HG03135 (cell line): Measurements from ENCODE around the gene CFAP57.

ENCODE experiments used
- ATAC-seq: cut with Tn5 transposase; IDR thresholded peaks from one replicate; pipeline ENCODE4 v1.9.1; 2021; ENCODE audit warnings: mild to moderate bottlenecking, moderate library complexity; ENCODE audit not compliant: unreplicated experiment

CFAP57 gene

GRCh38 chr1:43253173-43253572 is 81.0 kb downstream of the CFAP57 start:
- no peak for ATAC-seq

- ATAC-seq: no peak
Measured at GRCh38 chr1:43253876-43254275, 81.7 kb downstream of the CFAP57 start.

- ATAC-seq: no peak
Measured at GRCh38 chr1:43255438-43256210, 83.5 kb downstream of the CFAP57 start.

DNA sequence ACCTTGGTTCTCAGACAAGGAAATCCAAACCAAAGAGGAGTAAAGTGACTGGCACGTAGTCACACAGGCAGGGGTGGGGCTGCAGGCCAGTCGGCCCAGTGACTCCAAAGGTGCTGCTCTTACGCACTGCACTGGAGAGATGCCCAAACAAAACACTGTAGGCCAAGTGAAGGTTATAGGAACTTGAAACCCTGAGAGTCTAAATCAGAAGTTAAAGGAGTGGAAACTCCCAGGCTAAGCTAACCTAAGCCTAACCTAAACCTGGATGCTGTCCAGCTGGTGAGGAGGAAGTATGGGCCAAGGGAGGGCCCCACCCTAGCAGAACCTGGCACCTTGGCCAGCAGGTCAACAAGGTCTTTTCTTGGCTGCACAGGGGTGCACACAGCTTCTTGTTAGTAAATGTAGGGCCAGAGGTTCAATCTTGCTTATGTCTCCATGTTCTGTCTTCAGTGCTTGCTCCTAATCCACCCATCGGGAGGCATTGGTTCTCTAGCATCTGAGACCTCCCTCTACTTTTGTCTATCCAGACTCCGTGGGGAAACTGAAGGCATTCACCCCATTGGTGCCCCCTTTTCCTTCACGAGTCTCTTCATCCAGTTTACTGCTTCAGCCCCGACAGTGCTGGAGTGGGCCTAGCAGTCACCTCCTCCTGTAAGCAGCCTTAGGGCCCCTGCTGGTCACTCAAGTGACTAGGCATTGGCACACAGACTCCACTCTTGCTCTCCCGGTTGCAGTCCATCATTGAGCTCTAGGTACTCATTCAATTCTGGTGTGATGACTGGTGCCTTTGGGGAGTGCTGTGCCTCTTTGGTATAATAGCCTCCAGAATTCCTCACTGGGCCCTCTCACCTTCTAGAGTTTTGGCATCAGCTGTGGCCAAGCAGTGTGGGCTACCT is 84.8 kb downstream of the CFAP57 start:
- ATAC-seq: no peak

DNA sequence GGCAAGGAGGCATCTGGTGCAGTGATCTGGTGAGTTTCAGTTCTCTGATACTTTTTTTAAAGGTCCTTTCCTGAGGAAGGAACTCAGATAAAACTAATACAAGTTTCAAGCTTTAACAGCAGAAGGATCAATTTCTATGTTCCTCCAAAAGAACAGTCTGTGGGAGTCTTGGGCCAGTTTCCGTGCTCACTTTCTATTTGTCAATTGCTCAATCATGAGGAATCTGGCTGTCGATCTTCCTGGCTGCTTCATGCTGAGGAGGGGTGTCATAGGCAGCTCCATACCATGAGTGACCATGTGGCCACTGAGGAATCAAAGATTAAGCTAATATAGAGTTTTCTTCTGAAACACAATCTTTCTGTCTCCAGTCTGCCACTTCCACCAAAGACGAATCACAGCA is 86.2 kb downstream of the CFAP57 start:
- ATAC-seq: no peak

- no peak for ATAC-seq
Measured at GRCh38 chr1:43265431-43265830, 93.3 kb downstream of the CFAP57 start.

GRCh38 chr1:43266881-43267280 is 94.8 kb downstream of the CFAP57 start:
- no peak for ATAC-seq

DNA sequence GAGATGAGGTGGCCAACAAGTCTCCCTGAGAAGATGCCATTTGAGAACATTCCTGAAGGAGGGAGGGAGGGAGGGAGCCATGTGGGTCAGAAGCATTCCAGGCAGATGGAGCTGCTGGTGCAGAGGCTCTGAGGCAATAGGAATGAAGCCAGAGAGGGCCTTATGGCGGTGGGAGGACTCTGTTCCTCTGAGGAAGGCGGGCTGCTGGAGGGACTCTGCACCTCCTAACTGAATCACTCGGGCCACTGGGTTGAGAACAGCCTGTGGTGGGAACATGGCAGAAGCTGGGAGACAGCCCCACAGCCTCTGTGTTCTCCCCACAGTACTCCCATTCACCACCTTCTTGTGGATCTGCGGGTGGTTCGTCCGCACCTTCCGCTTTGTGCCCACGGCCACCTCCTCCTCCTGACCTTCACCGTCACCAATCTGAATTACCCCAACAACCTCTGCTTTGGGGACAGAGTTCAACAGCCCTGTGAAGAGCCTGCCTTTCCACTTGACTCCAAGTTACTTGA is 95.2 kb downstream of the CFAP57 start:
- no peak for ATAC-seq

- no peak for ATAC-seq
Measured at GRCh38 chr1:43267818-43268425, 95.8 kb downstream of the CFAP57 start.

- no peak for ATAC-seq
Measured at GRCh38 chr1:43269627-43270375, 97.7 kb downstream of the CFAP57 start, which contains the start of gene TMEM125. Gene TMEM125, plus strand, starts transcription at chr1:43269983. Its CDS starts 2,740 bp downstream, at chr1:43272723.

GRCh38 chr1:43270421-43271095 is 98.4 kb downstream of the CFAP57 start:
- no peak for ATAC-seq

DNA sequence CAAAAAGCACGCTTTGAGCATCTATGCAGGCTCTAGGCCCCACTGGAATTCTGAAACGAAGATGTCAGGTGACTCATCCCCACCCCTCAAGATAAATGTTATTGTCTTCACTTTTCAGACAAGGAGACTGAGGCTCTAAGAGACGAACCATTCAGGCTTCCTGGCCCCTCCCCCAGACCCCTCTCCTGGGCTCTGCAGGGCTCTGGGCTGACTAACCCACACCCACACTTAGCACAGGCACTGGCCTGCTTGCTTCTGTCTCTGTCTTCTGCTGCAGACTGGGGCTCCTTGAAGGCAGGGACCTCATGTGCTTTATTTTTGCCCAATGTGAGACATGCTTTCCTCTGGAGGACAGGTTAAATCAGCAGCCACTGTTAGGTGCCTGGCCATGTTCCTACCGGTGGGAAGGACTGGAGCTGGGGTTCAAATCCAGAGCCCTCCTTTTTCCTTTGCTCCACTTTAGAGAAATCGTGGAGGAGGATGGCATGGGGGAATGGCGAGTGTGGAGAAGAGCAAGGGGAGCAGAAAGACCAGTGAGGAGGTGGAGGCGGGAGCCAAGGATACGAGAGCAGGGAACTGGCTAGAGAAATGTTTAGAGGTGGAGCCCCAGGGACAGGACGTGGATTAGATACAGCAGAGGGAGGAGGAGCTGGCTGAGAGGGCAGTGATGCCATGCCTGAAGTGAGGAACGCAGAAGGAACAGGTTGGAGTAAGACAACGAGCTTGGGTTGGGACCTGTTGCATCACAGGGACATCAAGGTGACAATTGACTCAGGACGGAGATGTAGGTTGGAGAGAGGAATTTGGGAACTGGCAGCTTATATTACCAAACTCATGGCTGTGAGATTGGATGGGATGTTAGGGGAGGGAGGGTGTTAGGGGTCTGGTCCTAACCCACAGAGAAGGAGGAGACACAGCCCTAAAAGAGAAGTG is 99.3 kb downstream of the CFAP57 start:
- no peak for ATAC-seq

DNA sequence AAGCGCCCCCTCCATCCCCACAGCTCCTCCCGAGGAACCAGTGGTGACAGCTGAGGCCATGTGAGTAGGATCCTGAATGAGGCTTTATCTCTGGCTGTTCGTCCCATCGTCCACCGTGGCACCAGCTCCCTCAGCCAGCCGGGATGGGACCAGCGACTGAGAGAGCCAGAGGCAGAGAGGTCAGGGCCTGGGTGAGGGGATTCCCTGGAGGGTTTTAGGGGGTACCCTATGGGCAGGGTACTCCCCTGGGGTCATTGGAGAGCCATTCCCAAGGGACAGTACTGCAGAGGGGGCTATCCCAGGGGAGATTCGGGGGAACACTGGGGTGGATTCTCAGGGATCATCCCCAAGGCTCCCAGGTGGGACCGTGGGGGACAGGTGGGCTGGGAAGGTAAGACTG is 100.0 kb downstream of the CFAP57 start:
- no peak for ATAC-seq

GRCh38 chr1:43272576-43273571 is 100.7 kb downstream of the CFAP57 start:
- no peak for ATAC-seq

- ATAC-seq: no peak
Measured at GRCh38 chr1:43273708-43274107, 101.6 kb downstream of the CFAP57 start.

DNA sequence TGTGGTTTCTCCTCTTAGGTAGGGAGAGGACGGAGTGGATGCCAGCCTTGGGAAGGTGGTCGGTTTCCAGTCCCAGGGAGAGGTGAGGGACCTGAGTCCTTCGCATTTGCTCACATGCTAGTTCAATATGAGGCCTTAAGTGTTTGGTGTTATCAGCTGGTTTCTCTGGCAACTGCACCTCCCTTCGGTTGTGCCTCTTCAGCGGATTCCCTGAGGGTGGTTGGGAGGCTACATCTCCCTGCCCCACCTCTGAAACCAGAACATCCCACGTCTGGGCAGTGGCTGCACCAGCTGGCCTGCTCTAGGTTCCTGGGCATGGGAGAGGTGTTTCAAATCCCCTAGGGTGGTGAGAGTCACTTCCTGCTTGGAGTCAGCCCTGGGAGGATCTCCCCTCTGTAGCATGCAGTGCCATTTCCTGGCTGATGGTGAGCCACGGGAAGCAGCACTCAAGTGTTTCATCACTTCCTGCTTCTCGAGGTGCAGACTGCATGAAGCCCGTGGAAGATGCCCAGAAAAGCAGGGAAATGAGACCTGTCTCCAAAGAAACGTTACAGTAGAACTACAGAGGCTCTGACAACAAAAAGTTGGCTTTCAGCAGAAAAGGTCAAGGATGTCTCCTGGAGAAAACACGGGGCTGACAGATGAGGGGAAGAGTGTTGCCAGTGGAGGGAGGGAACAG is 102.1 kb downstream of the CFAP57 start:
- ATAC-seq: no peak

- no peak for ATAC-seq
Measured at GRCh38 chr1:43274804-43275180, 102.7 kb downstream of the CFAP57 start.
